HG02885 (cell line): ENCODE results near the gene FRMD5.
"Not testable (repeated sequence)": the region's sequence is repeated elsewhere in the genome, so short reads cannot be mapped to it uniquely, and the experiment has no call there.

Experiments used
- ATAC-seq: cut with Tn5 transposase; IDR thresholded peaks from one replicate; pipeline ENCODE4 v1.9.1; 2021; ENCODE audit warnings: mild to moderate bottlenecking; ENCODE audit not compliant: unreplicated experiment, poor library complexity

The FRMD5 gene

DNA sequence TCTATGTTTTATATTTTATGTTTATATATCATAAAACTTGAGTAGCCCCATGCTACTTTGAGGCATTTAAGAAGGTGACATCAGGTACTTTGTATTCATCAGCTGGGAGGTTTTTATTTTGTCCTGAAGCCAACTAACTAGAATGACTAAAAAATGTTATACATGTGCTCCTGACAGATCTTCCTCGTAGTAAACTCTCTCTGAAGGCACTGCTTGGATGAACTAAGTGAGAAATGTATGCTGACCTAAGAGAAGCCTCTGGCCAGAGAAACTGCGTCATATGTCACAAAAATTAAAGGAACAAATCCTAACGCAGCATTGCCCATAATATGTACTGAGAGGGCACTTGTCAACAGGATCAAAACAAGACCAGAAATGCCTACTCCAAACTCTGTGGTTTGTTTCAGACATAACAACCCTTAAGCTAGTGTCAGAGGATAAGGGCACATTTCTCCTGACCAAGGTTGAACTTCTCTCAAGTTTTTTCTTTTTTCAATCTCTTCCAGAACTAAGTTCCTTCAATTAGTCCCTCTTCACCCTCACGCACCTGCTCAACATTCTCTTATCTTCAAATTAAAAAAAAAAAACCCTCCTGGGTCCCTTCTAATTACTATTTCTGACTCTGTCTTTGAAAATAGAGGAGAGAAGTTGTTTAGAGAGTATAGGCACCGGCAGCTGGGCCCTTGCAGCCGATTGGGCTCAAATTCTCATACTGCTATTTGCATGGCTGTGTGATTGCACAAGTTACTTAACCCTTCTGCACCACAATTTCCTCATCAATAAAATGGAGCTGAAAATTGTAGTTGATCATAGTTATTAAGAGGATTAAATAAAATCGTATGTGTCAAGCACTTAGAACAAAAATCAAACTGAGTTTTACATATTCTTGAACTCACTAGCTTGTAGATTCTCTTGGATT lies 159.0 kb downstream of the FRMD5 start:
- ATAC-seq: no peak

DNA sequence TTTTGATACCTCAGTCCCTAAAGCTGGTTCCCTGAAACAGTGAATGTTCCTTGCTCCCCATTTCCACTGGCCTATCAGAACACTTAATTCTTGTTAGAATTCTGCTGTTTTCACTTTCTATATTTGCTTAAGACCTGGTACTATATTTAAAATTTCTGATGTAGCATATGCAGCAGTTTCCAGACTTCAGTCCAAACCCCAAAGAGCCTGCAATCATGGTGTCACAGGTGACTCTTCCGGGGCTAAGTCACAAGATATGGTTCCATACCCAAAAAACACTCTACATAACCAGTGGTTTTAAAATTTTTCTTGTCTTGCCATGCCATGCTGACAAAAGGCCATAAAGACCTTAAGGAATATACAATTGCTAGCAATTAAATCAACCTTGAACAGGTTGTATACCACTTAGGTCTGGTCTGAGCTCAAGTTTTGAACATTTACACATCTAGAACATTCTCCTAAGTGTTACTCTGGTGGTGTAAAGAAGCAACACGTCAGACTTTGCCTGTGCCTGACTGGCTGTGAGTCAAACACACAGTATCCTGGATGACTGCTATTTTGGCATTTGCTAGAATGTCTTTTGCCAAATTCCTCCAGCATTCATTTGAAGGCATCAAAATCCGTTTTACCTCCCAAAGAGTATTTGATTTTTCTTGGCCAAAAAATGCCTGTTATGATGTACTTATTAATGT lies 160.0 kb downstream of the FRMD5 start:
- no peak for ATAC-seq

- no peak for ATAC-seq
Measured at GRCh38 chr15:44034334-44034733, 160.7 kb downstream of the FRMD5 start.

DNA sequence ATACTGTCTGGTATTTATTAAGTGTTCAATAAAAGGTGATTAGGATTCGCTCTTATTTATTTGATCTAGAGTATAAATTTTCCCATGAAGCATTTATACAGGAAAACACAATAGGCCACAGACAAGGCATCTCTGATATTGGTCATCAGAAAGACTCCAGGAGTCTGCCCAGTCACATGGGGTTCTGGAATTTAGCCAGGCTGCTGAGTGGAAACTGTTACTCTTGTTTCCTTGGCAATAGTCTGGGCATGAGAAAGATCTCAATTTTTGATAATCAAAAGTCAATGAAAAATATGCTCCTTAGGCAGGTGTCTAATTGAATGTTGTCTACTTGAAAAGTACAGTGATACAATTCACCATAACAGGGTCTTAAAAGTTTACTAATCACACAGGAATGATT lies 161.2 kb downstream of the FRMD5 start:
- no peak for ATAC-seq

DNA sequence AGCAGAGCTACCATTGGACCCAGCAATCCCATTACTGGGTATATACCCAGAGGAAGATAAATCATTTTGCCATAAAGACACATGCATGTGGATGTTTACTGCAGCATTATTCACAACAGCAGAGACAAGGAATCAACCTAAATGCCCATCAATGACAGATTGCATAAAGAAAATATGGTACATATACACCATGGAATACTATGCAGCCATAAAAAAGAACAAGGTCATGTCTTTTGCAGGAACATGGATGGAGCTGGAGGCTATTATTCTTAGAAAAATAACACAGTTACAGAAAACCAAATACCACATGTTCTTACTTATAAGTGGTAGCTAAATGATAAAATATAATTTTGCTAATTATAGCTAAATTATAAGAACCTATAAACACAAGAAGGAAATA lies 162.3 kb downstream of the FRMD5 start:
- not testable (repeated sequence) for ATAC-seq

DNA sequence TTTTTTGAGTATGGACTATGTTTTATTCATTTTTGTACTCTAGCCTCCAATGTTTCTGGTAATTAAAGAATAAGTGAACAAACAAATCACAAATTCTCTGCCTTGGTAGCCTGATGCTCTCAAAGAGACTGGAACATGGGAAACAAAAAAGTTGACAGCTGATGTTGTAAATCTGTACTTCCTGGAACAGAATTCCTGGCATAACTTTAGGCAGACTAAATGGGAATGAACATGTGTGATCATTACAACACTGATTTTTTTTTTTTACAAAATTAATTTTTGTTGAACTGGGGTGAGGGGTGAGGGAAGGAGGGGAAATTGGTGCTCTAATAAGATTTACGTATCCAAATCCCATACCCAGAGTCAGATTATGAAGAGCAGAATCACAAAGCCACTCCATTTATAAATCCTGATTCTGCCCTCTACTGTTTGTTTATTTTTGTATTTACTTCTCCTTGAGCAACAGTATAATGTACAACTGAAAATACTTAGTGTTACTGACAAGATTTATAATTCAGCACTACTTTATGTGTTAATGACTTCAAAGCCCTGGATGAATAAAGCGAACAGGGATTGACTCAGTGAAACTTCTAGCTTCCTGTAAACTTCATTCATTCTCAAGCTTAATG lies 165.0 kb downstream of the FRMD5 start:
- no peak for ATAC-seq

DNA sequence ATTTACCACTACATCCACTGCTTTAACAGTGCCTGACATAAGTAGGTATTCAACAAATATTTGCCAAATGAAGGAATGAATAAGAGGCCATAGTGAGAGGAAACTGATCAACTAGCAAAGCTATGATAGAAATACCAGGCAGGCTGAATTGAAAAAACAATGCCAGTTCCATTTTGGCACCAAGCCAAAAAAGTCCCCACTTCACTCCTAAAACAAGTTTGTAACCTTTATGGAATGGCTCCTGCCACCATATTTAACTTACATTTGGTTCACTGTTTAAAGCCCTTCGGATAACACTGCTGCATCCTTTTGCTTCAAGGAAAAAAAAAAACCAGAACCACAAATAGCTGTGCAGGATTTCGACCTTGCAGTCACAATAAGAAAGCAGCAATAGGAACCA lies 166.1 kb downstream of the FRMD5 start:
- ATAC-seq: no peak

DNA sequence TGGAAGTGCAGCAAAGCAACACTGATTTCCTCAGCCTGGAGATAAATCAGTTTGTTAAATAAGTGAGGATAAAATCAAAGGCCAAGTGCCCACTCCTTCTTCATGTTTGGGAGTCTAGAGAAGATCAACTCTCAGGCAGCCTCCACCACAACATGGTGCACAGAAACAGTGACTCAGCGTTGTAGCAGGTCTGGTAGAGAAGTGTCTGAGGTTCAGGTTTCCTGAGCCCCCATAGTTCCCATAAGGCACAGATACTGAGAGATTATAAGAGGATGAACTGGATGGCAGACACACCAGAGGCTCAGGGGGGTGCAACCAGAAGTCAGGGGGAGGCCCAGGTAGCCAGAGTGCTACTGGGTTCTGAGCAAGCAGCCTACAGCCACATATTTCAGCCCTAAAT lies 166.7 kb downstream of the FRMD5 start:
- ATAC-seq: no peak

GRCh38 chr15:44024155-44024554 lies 170.9 kb downstream of the FRMD5 start:
- no peak for ATAC-seq

GRCh38 chr15:44023176-44023575 lies 171.9 kb downstream of the FRMD5 start:
- ATAC-seq: no peak

- ATAC-seq: no peak
Measured at GRCh38 chr15:44018151-44018550, 176.9 kb downstream of the FRMD5 start.

- ATAC-seq: no peak
Measured at GRCh38 chr15:44015545-44016305, 179.3 kb downstream of the FRMD5 start.

- ATAC-seq: no peak
Measured at GRCh38 chr15:44011238-44011854, 183.7 kb downstream of the FRMD5 start.

- no peak for ATAC-seq
Measured at GRCh38 chr15:44010089-44010488, 185.0 kb downstream of the FRMD5 start.

GRCh38 chr15:44009038-44009437 lies 186.0 kb downstream of the FRMD5 start:
- ATAC-seq: no peak

DNA sequence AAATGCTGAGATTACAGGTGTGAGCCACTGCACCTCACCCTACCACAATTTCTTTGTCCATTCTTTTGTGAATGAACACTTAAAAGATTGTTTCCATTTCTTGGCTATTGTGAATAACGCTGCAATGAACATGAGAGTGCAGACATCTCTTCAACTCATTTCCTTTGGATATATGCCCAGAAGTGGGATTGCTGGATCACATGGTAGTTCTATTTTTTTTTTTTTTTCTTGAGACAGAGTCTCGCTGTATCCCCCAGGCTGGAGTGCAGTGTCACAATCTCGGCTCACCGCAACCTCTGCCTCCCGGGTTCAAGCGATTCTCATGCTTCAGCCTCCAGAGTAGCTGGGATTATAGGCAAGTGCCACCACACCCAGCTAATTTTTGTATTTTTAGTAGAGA lies 194.8 kb downstream of the FRMD5 start:
- not testable (repeated sequence) for ATAC-seq

DNA sequence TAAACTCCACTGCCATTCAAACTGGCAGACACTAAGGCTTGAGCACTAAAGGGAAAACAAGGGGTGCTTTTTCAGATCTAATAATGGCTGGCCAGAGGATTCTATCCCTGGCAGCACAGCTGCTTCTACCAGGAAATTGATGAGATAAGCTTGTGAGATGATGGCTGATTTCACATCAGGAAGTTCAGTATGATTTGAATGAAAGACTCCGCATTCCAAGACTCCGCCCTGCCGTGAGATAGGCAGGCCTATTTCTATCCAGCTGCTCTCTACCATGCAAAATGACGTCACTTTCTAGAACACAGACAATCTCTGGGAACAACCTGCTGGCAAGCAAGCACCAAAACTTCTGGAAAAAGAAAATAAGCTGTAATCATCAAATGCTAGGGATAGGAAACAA lies 196.5 kb downstream of the FRMD5 start:
- ATAC-seq: no peak

DNA sequence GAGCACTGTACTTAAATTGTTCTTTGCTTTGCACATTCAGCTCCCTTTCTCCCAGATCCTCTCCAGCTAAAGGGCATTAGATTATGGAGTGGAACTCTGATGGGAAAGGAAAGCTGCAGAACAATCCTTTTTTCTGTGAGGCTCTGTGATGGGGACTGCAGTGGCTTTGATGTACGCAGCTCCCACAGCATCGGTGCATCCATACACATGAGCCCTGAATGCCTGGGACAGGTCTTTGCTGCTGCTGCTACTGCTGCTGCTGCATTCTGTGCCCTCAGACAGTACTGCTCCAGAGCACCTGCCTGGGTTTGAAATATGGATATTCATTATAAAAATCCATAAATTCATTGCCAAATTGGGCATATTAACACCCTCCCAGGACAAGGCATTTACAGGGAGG lies 203.9 kb downstream of the FRMD5 start:
- no peak for ATAC-seq

DNA sequence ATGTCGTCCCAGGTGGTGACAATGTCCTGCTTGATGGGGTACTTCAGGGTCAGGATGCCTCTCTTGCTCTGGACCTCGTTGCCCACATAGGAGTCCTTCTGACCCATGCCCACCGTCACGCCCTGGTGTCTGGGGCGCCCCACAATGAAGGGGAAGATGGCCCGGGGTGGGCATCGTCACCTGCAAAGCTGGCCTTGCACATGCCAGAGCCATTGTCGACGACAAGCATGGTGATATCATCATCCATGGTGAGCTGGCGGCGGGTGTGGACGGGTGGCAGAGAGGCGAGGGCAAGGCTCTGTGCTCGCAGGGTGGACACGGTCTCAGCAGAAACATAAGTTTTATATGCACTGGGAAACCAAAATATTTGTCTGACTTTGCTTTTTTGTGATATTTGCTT lies 205.1 kb downstream of the FRMD5 start:
- no peak for ATAC-seq

- ATAC-seq: no peak
Measured at GRCh38 chr15:43988900-43989299, 206.2 kb downstream of the FRMD5 start.
